ENCODE data around the gene CCDC185. TPM values are rescaled to one million over a fixed set of nuclear protein-coding genes. Genes with fewer than 3 reads are reported as not detected.

The CCDC185 gene
- polyA plus RNA-seq, result not detected in 2 replicates

DNA sequence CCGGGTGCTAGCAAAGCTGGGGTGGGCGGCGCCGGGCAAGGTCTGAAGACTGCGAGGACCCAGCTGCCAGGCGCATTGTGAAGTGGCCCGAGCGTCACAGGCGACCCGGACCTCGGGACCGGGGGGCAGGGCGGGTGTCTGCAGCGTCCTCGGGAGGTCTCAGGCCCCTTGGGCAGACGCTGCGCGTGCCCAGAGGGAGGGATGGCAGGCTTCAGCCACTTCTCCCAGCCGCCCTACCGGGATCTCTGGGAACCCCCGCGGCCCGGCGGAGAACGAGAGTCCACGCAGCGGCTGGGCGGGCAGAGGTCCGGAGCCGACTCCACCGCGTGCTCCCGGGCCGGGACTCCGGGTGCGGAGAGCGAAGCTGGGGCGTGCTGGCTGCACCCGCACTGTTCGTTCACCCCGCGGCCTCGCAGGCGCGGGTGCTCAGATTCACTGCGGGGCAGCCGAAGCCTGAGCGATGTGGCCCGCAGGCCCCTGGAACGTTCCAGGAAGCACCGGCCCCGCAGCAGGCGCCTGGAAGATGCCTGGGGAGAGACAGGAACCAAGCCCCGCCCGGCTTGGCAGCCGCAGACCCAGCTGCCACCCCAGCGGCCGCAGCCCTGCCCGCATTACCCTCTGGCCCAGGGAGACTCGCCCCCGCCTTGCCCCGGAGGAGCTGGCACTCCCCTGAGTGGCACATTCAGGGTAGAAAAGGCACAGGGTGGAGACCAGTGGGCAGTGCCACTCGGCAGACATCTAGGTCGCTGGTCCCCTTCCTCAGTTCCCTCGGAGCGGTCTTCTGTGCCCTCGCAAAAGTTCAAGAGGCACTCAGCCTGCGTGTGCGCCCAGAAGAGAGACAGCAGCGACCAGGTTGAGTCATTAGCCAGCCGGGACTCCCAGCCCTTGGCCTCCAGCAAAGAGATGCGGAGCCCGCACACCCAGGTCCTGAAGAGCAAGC is at the start of gene CCDC185:
Gene CCDC185 (plus strand): TSS at position 141 of the 940 bp plus-strand sequence. CDS start 61 bp downstream, at position 202.

DNA sequence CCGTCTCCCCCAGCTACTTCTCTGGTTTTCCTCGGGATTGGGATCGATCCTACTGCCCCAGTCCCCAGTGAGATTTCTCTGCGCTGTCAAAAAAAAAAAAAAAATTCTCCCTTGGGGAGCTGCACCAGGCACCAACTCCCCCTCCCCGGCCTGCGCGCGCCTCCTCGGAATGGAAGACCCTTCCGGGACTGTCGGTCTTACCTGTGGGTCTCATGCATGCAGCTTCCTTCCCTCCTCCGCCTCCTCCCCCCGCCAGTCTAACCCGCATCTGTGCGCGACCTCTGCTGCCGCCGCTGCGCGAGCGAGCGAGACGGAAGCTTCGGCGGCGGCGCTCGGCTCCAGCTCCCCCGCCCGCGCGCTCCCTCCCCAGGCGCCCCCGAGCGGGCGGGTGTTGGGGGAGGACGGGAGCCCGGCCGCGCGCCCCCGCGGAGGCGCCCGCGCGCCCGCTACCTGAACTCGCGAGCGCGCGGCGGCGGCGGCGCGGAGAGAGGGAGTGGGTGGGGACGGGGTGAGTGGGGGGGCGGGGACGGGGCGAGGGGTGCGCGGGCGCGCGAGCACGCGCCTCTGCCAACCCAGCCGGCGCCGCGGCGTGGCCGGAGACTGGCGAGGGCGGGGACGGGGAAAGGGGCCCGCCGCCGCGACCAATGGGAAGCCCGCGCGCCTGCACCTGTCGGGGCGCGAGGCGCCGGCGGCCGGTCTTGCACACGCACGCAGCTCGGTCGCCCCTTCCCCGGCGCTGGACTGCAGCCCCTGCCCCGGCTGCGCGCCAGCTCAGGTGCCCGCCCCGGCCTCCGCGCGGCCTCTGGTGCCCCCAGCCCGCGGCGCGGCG is 29.1 kb upstream of the CCDC185 start, which contains the start of gene SUSD4:
Gene SUSD4 (minus strand): TSS at position 321 of the 829 bp plus-strand sequence. CDS start 751 bp downstream, outside the sequence.

Other genes starting within 250 kb of the CCDC185 start
- gene SUSD4, start 29.2 kb upstream of the CCDC185 start, polyA plus RNA-seq, result 153 and 160 TPM in 2 replicates